GM10847 (cell line): ENCODE results near the gene FSHB.

Source experiments
- POLR2A ChIP-seq: IDR thresholded peaks from 2 replicates; pipeline ENCODE4 v1.6.1; 2011; ENCODE audit not compliant: insufficient read length; ENCODE audit errors: extremely low read depth

The FSHB gene

DNA sequence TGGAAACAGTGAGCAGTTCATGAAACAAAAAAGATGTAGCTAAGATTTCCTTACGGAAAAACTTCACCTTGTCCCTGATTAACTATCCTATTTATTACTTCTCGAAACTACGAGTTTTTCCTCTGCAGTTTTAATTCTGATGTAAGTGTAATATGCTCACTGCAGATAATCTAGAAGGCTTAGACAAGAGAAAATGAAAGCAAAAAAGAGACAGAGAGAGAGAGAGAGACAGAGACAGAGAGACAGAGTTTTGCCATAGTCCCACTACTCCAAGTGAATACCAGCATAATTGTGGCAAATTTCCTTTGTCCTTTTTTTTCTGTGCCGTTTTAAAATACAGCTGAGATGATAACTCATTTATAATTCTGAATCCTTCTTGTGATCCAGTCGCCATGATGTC lies 24.8 kb downstream of the FSHB start:
- no peak for TF ChIP-seq POLR2A

DNA sequence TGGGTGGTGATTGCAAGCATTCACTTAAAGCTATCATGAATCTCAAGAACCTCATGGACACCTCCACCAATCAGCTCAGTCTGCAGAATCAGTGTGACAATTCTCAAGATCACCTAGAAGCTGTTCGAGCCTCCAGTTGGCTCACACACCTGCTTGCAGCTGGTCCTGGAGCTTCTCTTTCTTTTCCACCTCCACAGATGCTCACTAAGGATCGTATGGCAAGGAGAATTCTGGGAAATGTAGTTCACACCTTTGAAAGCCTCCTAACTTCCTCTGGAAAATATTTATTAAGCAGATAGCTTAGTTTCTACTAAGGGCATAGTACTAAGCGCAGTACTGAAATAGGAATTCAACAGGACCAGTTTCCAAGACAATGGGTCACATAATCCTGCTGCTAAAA lies 26.2 kb downstream of the FSHB start:
- no peak for TF ChIP-seq POLR2A

DNA sequence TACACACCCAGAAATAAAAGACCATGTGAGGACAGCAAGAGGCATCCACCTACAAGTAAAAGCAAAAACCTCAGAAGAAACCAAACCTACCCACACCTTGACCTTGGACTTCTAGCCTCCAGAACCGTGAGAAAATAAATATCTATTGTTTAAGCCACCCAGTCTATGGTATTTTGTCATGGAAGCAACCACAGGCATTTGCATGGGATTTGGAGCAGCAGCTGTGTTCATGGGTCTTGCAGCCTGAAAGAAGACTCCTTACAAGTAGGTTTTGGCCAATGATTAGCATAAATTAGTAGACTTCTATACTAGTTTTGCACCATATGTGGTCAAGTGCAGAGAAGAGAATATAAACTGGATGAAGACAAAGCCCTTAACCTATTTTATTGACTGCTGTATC lies 27.9 kb downstream of the FSHB start:
- TF ChIP-seq POLR2A, result no peak

DNA sequence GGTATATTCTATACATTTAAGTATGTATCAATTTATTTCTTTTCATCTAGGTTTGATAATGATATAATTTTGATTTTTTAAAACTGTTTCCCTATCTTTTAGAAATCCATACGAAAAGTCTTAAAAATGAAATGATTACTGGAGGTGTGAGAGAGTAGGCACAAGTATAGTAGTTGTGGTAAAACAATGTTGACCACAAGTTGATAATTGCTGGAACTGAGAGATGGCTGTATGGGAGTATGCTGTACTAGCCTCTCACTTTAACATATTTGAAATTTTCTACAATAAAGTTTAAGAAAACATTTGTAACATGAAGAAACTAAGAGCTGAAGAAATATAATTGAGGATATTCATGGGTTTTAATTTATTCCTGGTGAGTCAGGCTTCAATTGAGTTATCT lies 30.0 kb downstream of the FSHB start:
- no peak for TF ChIP-seq POLR2A

DNA sequence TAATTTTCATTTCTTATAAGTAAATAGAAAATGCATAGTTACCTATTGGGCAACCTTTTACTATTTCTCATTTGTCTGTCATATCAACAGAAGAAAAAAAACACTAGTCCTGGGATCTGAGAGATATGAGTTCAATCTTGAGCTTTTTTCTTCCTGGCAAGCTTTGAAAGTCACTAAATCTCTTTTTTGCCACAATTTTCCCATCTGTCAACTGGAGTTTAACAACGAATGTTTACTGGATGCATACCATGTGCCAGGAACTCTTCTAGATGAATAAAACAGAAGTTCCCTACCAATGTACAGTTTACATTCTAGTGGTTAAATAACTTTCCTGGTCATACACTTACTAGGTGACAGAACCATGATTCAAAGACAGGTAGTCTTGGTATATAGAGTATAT lies 31.0 kb downstream of the FSHB start:
- TF ChIP-seq POLR2A, result no peak

DNA sequence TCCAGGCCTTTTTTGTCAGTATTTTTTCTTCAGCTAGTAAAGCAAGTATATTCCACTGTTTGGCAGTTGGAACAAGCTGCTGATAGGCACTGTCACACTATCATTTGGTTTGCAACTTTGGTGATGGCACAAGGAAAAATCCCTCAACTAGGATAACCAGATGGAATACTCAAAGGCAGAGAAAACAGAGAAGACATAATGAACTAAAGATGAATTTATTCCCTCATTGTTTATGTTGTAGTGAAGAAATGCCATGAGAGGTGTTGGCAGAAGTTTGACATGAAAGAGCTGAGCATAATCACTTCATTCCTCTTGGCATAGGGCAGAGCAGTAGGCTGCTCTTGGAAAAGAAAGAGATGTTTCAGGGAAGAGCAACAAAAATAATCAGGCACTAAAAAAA lies 39.9 kb downstream of the FSHB start:
- no peak for TF ChIP-seq POLR2A

DNA sequence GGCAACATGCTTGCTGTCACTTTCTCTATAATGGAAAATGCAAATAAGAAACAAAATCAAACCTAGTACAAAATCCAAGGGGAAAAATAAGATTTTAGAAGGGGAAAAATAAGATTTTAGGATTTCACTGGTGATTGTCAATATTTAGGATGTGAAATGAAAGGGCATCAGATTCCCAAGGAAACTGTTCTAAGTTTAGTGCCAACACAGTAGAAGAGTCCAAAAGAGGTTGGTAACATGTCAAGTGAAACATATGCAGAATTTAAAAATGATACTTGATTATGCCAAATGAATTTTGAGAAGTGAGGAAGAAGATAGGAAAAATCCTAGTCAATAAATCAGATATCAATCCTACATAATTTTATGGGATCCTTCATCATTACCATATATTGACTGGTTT lies 46.4 kb downstream of the FSHB start:
- TF ChIP-seq POLR2A, result no peak

DNA sequence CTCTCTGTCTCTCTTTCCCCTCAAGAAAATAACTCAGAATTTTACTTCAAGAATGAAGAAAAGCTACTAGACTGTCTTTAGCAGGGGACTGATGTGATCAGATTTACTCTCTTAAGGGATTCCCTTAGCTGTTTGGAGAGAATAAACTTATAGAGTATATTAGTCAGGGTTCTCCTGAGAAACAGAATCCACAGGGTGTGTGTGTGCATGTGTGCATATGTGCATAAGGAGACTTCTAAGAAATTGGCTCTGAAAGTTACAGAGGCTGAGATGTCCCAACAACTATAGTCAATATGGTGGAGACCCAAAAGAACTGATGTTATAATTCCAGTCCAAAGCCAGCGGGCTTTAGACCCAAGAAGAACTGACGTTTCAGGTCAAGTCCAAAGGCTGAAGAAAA lies 49.0 kb downstream of the FSHB start:
- no peak for TF ChIP-seq POLR2A

DNA sequence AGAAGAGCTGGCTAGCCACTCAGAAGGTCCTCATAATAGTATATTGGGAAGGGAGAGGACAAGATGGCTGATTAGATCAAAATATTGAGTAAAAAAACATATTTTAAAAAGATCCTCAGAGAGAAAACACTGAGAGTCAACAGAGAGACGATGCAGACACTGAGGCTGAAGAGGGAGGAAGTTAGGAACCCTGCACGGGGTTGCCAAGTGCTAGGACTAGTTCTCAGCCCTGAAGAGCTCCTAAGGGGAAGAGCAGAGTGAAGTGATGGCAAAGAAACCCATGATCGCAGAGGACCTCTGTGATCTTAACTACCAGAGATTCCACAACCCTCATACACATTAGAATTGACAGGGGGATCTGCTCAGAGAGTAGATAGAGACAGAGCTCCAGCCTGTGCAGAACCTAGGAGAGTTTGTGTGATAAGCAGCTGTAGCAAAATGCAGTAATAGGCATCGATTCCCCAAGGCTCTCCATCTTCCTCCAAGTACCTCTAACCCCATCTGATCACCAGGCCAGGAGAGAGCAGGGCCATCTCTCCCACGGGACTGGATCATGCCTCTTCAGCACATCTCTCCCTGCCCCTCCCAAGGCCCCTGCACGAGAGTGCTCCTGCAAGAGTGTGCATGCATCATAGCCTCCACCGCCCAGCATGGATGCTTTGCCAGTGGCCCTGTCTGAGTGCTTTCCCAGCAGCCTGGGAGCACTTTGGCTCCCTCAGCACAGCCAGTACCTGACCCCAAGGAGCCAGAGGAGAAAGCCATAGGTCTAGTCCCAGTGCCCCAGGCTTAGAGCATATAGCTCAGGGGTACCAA lies 50.9 kb downstream of the FSHB start:
- TF ChIP-seq POLR2A, result no peak

DNA sequence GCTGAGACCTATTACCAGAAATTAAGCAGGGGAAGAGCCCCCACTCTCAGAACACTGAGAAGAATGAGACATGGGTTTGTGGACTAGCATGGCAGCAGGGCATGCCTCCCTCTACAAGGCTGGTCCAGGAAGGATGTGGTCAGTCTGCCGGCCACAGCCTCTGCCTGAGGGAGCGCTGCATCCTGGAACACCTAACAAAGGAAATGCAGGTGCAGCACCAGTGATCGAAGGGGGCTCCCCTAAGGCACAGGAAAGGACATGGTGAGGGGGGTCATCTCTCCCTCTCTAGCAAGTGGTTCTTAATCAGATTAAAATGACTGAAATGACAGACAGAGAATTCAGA lies 51.4 kb downstream of the FSHB start:
- TF ChIP-seq POLR2A, result no peak
